Upper lobe of left lung (tissue), 6 donors: ENCODE data around the gene CAMKK2. TPM values are rescaled to one million over a fixed set of nuclear protein-coding genes. Genes with fewer than 3 reads are reported as not detected.
A peak's percentile ranks its signal among the peaks of the same experiment; 100 is the strongest.

Experiments used
- ATAC-seq, 2 donors: fragments of 200-7000 bp; cut with Tn5 transposase; one replicate each; pipeline ENCODE4 v1.9.1; 2022; ENCODE audit warnings: mild to moderate bottlenecking in 2 of 2, moderate library complexity in 2 of 2; ENCODE audit not compliant: low FRiP score in 2 of 2
- DNase-seq, 2 donors: peaks; one replicate each; pipeline ENCODE4 v3.0.0-alpha.2; 2019 to 2020
- H3K27ac ChIP-seq, 4 donors: fragments of 200-600 bp; sonication (generic); one replicate each; pipeline ENCODE4 v1.5.1; 2016 to 2019
- H3K27me3 ChIP-seq, 4 donors: fragments of 200-600 bp; sonication (generic); one replicate each; pipeline ENCODE4 v1.5.1; 2017 to 2019
- H3K36me3 ChIP-seq, 4 donors: fragments of 200-600 bp; sonication (generic); one replicate each; pipeline ENCODE4 v1.5.1; 2016 to 2019
- H3K4me1 ChIP-seq, 4 donors: fragments of 200-600 bp; sonication (generic); one replicate each; pipeline ENCODE4 v1.5.1; 2018 to 2019
- H3K4me3 ChIP-seq, 4 donors: fragments of 200-600 bp; sonication (generic); one replicate each; pipeline ENCODE4 v1.5.1; 2017 to 2019; ENCODE audit warnings: mild to moderate bottlenecking in 2 of 4, moderate library complexity in 1 of 4
- H3K9me3 ChIP-seq, 4 donors: fragments of 200-600 bp; sonication (generic); one replicate each; pipeline ENCODE4 v1.5.1; 2018 to 2019
- EP300 ChIP-seq, 4 donors: sonication (generic); formaldehyde crosslinking; IDR thresholded peaks; one replicate each; pipeline ENCODE4 v1.5.1; 2017; ENCODE audit warnings: antibody characterized with exemption in 4 of 4, control low read depth in 2 of 4
- POLR2A ChIP-seq, 4 donors: fragments of 450-650 bp; IDR thresholded peaks; one replicate each; pipeline ENCODE4 v1.5.1; 2016 to 2017; ENCODE audit warnings: antibody characterized with exemption in 4 of 4, mild to moderate bottlenecking in 2 of 4
- POLR2AphosphoS5 ChIP-seq, 2 donors: sonication (generic); formaldehyde crosslinking; IDR thresholded peaks; one replicate each; pipeline ENCODE4 v1.5.1; 2017; ENCODE audit warnings: antibody characterized with exemption in 2 of 2
- WGBS, 2 donors: methylation state at CpG; one replicate each; pipeline ENCODE4 v1.1.5; 2017 to 2018; 5-methylcytosine and 5-hydroxymethylcytosine counted together
- total RNA-seq, 6 donors: library from RNA; depleted of rRNA in 4 of 6; stranded (reverse); fragments of >200 nt in 4 of 6; gene quantifications; one replicate each; pipeline versions ENCODE4 v1.1.0 to v1.2.1, GENCODE V29; 2016 to 2021
- TF ChIP-seq, protein P1 (sequence below), 6 experiments: fragments of 450-650 bp in 4 of 6; fragments of 200-600 bp in 2 of 6; sonication (generic) in 2 of 6; IDR thresholded peaks; one replicate each; pipeline ENCODE4 v1.5.1; 2016 to 2019; ENCODE audit warnings: antibody characterized with exemption in 6 of 6
- donor health status: DM: no; HTN: no; CAD: no; lungs with moderate emphysema.
- donor health status: DM: no; HTN: yes; CAD: no; lungs with severe emphysema.

CAMKK2 gene
- total RNA-seq, result 10 to 100 TPM; 27.7 to 63.9 (median 41.7) TPM

DNA sequence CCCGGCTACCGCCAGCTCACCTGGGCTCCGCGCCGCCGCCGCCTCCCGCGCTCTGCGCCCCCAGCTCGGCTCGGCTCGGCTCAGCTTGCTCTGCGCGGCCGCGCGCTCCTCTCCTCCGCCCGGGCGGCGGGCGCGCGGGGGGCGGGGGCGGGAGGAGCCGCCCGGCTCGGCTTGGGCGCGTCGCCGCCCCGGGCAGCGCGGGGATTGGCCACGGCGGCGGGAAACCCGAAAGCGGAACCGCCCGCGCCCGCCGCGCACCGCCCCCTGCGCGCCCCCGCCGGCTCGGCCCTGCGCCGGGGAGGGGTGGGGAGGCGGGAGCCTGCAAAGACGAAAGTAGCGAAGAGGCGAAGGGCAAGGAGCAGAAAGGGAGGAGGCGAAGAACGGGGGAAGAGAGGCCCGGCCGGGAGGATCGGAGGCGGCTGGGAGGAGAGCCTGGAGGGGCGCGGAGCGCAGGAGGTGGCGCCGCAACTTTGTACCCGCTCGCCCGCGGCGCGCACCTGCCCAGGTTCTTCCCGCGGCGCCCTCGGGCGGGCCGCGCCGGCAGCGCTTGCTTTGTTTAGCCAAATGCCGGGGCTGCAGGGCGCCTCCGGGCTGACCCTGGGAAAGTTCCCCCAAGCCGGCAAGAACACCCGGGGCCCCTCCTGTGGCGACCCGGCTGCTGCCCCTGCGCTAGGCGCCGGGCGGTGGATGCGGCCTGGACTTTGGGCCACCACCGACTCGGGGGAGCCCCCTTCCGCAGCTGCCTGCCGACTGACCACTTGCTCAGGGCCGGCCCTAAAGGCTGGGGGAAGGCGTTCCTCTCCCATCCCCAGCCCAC, at the start of gene CAMKK2:
CAMKK2 (minus strand) TSS at position 92 of the 817 bp plus-strand sequence. CDS start 22,183 bp downstream, outside the sequence.
- DNase-seq, result peak; percentile 86 to 98
- Histone ChIP-seq H3K4me3 (peak within 1 kb of the TSS; percentile 87 to 100 (median 94)), H3K27ac (peak within 1 kb of the TSS; percentile 87 to 97 (median 90)), H3K27me3 (no peaks in the 10 kb centered on the region), H3K4me1 (peaks cover 27 to 52% (median 29%) of the 10 kb centered on the region in 4 donors), H3K9me3 (no peaks in the 10 kb centered on the region), H3K36me3 (peaks cover 0 to 3% (median 0%) of the 10 kb centered on the region in 4 donors)
- TF ChIP-seq POLR2AphosphoS5 (IDR thresholded peaks at IDR 0.05) (peak in 1 of 2 donors; percentile 71), EP300 (IDR thresholded peaks at IDR 0.05) (no peak), POLR2A (IDR thresholded peaks at IDR 0.05) (peak in 2 of 4 donors; percentile 11 to 82)
- TF ChIP-seq, protein P1, sequence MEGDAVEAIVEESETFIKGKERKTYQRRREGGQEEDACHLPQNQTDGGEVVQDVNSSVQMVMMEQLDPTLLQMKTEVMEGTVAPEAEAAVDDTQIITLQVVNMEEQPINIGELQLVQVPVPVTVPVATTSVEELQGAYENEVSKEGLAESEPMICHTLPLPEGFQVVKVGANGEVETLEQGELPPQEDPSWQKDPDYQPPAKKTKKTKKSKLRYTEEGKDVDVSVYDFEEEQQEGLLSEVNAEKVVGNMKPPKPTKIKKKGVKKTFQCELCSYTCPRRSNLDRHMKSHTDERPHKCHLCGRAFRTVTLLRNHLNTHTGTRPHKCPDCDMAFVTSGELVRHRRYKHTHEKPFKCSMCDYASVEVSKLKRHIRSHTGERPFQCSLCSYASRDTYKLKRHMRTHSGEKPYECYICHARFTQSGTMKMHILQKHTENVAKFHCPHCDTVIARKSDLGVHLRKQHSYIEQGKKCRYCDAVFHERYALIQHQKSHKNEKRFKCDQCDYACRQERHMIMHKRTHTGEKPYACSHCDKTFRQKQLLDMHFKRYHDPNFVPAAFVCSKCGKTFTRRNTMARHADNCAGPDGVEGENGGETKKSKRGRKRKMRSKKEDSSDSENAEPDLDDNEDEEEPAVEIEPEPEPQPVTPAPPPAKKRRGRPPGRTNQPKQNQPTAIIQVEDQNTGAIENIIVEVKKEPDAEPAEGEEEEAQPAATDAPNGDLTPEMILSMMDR (IDR thresholded peaks at IDR 0.05), result peak in 2 of 6 experiments; percentile 25 to 27
- ATAC-seq, result peak; percentile 90 to 98
- 1 to 2% methylated on average over 39 to 62 of the region's 104 CpGs for WGBS, 2 donors

DNA sequence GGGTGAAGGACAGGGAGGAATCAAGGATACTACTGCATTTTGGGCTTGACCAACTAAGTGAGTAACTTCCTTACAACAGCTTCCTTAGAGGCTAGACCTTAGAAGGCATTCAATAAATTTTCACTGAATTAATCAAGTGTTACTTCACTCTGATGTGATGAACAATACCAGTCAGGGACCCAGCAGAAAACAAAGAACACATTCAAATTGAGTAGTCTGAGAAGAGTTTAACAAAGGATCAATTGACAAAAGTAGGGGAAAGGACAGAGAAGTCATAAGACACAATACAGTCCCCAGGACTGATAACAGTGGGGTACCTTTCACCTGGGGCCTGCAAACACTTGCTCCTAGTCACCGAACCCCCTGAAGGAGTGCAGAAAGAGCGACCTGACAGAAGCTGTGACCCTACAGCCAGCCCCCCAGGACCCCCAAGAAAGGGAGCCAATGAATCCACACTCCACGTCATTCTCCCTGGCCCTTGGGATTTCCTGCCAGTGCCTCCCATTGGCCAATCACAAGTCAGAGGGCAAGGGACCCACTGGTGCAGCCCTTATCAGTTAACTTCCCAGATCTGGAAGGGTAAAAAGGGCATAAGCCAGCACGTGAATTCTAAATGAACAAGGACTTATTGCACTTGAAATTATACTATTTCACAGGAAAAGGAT, 48.8 kb upstream of the CAMKK2 start:
- ATAC-seq, result no peak
- Histone ChIP-seq H3K27ac (no peak overlapping the region), H3K4me3 (no peak overlapping the region), H3K36me3 (peaks cover 14 to 72% (median 53%) of the 10 kb centered on the region in 4 donors), H3K4me1 (peaks cover 0 to 7% (median 0%) of the 10 kb centered on the region in 4 donors), H3K9me3 (no peaks in the 10 kb centered on the region), H3K27me3 (no peaks in the 10 kb centered on the region)
- DNase-seq, result no peak
- TF ChIP-seq POLR2A (IDR thresholded peaks at IDR 0.05) (no peak), EP300 (IDR thresholded peaks at IDR 0.05) (no peak), POLR2AphosphoS5 (IDR thresholded peaks at IDR 0.05) (no peak)
- TF ChIP-seq, protein P1 (IDR thresholded peaks at IDR 0.05), result no peak
- 82 to 90% methylated on average over 4 of the region's 4 CpGs for WGBS, 2 donors

DNA sequence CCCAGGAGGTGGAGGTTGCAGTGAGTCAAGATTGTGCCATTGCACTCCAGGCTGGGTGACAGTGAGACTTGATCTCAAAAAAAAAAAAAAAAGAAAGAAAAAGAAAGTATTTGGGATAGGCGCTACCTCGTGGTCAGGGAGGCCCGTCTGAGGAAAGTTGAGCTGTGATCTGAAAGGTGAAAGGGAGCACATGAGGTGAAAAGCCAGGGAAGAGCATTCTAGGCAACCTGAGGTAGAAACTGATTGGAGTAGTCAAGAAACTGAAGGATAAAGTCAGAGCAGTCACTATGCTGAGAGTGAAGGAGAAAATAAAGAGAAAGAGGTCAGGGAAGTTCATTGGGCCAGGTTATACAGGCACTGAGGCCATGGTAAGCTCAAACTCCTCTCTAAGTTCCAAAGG, 48.0 kb upstream of the CAMKK2 start:
- ATAC-seq (no peak), DNase-seq (no peak)
- no peak overlapping the region for H3K27ac ChIP-seq
- TF ChIP-seq EP300 (IDR thresholded peaks at IDR 0.05) (no peak), POLR2A (IDR thresholded peaks at IDR 0.05) (no peak), POLR2AphosphoS5 (IDR thresholded peaks at IDR 0.05) (no peak)
- TF ChIP-seq, protein P1 (IDR thresholded peaks at IDR 0.05), result no peak
- no peaks in the 10 kb centered on the region for H3K27me3 ChIP-seq
- H3K36me3 ChIP-seq, result peaks cover 14 to 79% (median 53%) of the 10 kb centered on the region in 4 donors
- H3K4me3 ChIP-seq, result no peak overlapping the region
- WGBS, 2 donors, result 82 to 90% methylated on average over 3 of the region's 3 CpGs
- no peaks in the 10 kb centered on the region for H3K4me1 ChIP-seq
- no peaks in the 10 kb centered on the region for H3K9me3 ChIP-seq

DNA sequence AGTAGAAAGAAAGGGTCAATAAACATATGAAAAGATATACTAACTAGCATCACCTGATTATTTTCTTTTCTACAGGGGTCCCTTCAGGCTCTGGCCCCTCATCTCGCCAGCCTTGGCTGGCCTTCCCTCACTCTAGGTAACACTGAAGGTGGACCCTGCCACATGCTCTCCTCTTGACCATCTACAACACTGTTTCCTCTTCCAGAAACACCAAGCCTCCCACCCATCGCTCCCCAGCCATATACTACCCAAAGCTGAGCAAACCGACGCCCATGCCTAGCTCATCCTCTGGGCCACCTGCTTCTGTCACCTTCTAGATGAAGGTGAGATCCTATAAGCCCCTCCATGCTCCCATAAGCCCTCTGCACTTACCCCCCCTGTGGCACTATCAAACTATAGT, 40.9 kb upstream of the CAMKK2 start:
- H3K27ac ChIP-seq, result no peak overlapping the region
- H3K4me3 ChIP-seq, result no peak overlapping the region
- TF ChIP-seq POLR2A (IDR thresholded peaks at IDR 0.05), result no peak
- no peak for TF ChIP-seq EP300 (IDR thresholded peaks at IDR 0.05)
- TF ChIP-seq POLR2AphosphoS5 (IDR thresholded peaks at IDR 0.05), result no peak
- TF ChIP-seq, protein P1 (IDR thresholded peaks at IDR 0.05), result no peak
- ATAC-seq, result no peak
- DNase-seq, result no peak
- peaks cover 0 to 4% (median 0%) of the 10 kb centered on the region in 4 donors for H3K4me1 ChIP-seq
- 97 to 100% methylated on average over 4 of the region's 4 CpGs for WGBS, 2 donors
- no peaks in the 10 kb centered on the region for H3K9me3 ChIP-seq
- H3K36me3 ChIP-seq, result peaks cover 2 to 89% (median 46%) of the 10 kb centered on the region in 4 donors
- H3K27me3 ChIP-seq, result no peaks in the 10 kb centered on the region
